Progenitor cell of endocrine pancreas (in vitro differentiated cells): ENCODE measurements around the gene GDPD2. TPM values are rescaled to one million over a fixed set of nuclear protein-coding genes. Genes with fewer than 3 reads are reported as not detected.

ENCODE experiments used
- DNase-seq: peaks from one replicate; pipeline ENCODE4 v3.0.0; 2021; ENCODE audit warnings: low spot score; ENCODE audit not compliant: unreplicated experiment
- H3K27ac Mint-ChIP-seq: 2 replicates; pipeline ENCODE4 v1.8.0; 2021; ENCODE audit warnings: mild to moderate bottlenecking, moderate library complexity, mixed read lengths
- H3K27me3 Mint-ChIP-seq: 2 replicates; pipeline ENCODE4 v1.8.0; 2021; ENCODE audit warnings: mixed read lengths
- H3K36me3 Mint-ChIP-seq: 2 replicates; pipeline ENCODE4 v1.8.0; 2022; ENCODE audit warnings: mixed read lengths; ENCODE audit not compliant: insufficient read depth
- H3K4me1 Mint-ChIP-seq: 2 replicates; pipeline ENCODE4 v1.8.0; 2021; ENCODE audit warnings: low read depth, mixed read lengths
- H3K4me3 Mint-ChIP-seq: 2 replicates; pipeline ENCODE4 v1.8.0; 2021; ENCODE audit warnings: low read depth, mild to moderate bottlenecking, moderate library complexity, mixed read lengths
- H3K9me3 Mint-ChIP-seq: 2 replicates; pipeline ENCODE4 v1.8.0; 2021; ENCODE audit warnings: low read depth, mixed read lengths
- CTCF ChIP-seq: fragments of 200-600 bp; sonication (generic); IDR thresholded peaks from one replicate; pipeline ENCODE4 v1.5.0; 2021; ENCODE audit warnings: antibody characterized with exemption, mild to moderate bottlenecking; ENCODE audit not compliant: unreplicated experiment
- total RNA-seq: library from RNA; stranded (reverse); gene quantifications from 2 replicates; pipeline ENCODE4 v1.2.1, GENCODE V29; 2021

Gene GDPD2
- total RNA-seq, 1 donor from 2014 or later = 2.3 TPM

GRCh38 chrX:70439016-70439415 is 15.9 kb downstream of the GDPD2 start:
- no peak for DNase-seq

GRCh38 chrX:70442224-70442623 is 19.1 kb downstream of the GDPD2 start:
- H3K27me3 Mint-ChIP-seq = peaks cover 58% of the 10 kb centered on the region
- H3K4me1 Mint-ChIP-seq = peaks cover 5% of the 10 kb centered on the region
- peaks cover 17% of the 10 kb centered on the region for H3K9me3 Mint-ChIP-seq
- H3K36me3 Mint-ChIP-seq = no peaks in the 10 kb centered on the region
- no peak overlapping the region for H3K4me3 Mint-ChIP-seq
- H3K27ac Mint-ChIP-seq = no peak overlapping the region
- TF ChIP-seq CTCF = no peak
- no peak for DNase-seq

More at GRCh38 chrX:70439016-70439415, 15.9 kb downstream of the GDPD2 start:
- no peak for TF ChIP-seq CTCF
- Mint-ChIP-seq H3K4me3 (no peak overlapping the region), H3K27ac (no peak overlapping the region), H3K36me3 (no peaks in the 10 kb centered on the region), H3K9me3 (peaks cover 15% of the 10 kb centered on the region), H3K27me3 (peaks cover 37% of the 10 kb centered on the region), H3K4me1 (peaks cover 13% of the 10 kb centered on the region)

GRCh38 chrX:70444326-70444945 is 21.3 kb downstream of the GDPD2 start, which contains the start of gene DLG3:
TSS of gene DLG3 (plus strand) at chrX:70444835. CDS start at chrX:70445202, 367 bp downstream.
- no peak within 1 kb of the TSS for H3K27ac Mint-ChIP-seq
- DNase-seq = no peak
- no peak within 1 kb of the TSS for H3K4me3 Mint-ChIP-seq
- TF ChIP-seq CTCF = no peak
- no peaks in the 10 kb centered on the region for H3K36me3 Mint-ChIP-seq
- peaks cover 8% of the 10 kb centered on the region for H3K9me3 Mint-ChIP-seq
- H3K27me3 Mint-ChIP-seq = peaks cover 61% of the 10 kb centered on the region
- no peaks in the 10 kb centered on the region for H3K4me1 Mint-ChIP-seq

- H3K27me3 Mint-ChIP-seq = peaks cover 58% of the 10 kb centered on the region
- no peaks in the 10 kb centered on the region for H3K36me3 Mint-ChIP-seq
- no peak overlapping the region for H3K4me3 Mint-ChIP-seq
- DNase-seq = no peak
- H3K27ac Mint-ChIP-seq = no peak overlapping the region
- TF ChIP-seq CTCF = no peak
- no peaks in the 10 kb centered on the region for H3K4me1 Mint-ChIP-seq
- H3K9me3 Mint-ChIP-seq = peaks cover 6% of the 10 kb centered on the region
Measured at GRCh38 chrX:70444946-70445656, 22.0 kb downstream of the GDPD2 start.

- no peaks in the 10 kb centered on the region for H3K4me1 Mint-ChIP-seq
- H3K27ac Mint-ChIP-seq = no peak overlapping the region
- H3K9me3 Mint-ChIP-seq = peaks cover 9% of the 10 kb centered on the region
- H3K4me3 Mint-ChIP-seq = no peak overlapping the region
- peaks cover 52% of the 10 kb centered on the region for H3K27me3 Mint-ChIP-seq
- no peak for DNase-seq
- TF ChIP-seq CTCF = no peak
- H3K36me3 Mint-ChIP-seq = no peaks in the 10 kb centered on the region
Measured at GRCh38 chrX:70445951-70446350, 22.8 kb downstream of the GDPD2 start.
